ENCODE results near the gene FMNL2.

FMNL2 gene

DNA sequence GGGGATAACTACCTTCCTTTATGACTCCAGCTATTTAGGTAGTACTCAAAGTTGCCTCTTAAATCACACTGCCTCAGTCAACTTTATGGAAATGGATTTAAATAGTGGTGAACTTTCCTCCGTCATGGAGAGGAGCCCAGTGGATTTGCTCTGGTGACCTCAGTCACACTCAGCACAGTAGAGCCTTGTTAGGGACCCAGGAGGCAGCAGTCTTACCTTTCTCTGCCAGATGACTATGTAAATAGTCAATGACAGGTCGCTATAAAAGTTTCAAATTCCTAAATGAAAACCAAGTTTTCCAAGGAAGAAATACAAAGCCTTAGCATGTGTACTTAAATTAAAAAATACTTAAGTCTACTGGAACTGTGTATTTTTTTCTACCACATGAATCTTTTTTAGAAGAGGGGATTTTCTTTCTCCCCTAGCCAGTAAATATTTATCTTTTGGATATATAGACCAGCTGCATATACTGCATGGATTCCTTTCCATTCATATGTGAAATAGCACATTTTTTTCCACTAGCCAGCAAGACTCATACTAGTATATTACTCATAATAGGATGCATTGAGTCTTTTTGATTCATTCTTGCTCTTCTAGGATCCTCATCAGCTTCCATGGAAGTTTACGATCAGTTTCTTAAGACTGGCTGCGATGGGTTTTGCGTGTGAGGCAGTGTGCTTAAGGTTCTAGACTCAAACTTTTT lies 147.1 kb downstream of the FMNL2 start:
- Histone ChIP-seq H3K9me3 (ENCODE audit: insufficient read depth, low read length) (no peaks in the 10 kb centered on the region), H3K9me2 (replicated peaks; ENCODE audit: insufficient read depth, low read length) (no peaks in the 10 kb centered on the region), H3K79me2 (ENCODE audit: insufficient read depth, low read length) (no peaks in the 10 kb centered on the region), H3K27me3 (ENCODE audit: low read length) (no peaks in the 10 kb centered on the region), H3K4me2 (ENCODE audit: low read depth, low read length, poor library complexity, severe bottlenecking) (no peak overlapping the region), H3F3A (ENCODE audit: insufficient read depth) (no peaks in the 10 kb centered on the region), H3K27ac (ENCODE audit: low read depth, low read length) (no peak overlapping the region), H4K20me1 (ENCODE audit: low read depth, low read length) (no peaks in the 10 kb centered on the region), H3K36me3 (ENCODE audit: low read length) (no peaks in the 10 kb centered on the region), H2AFZ (ENCODE audit: low read depth, low read length, severe bottlenecking) (no peak overlapping the region), H3K9ac (ENCODE audit: low read length) (no peak overlapping the region), H3K4me3 (ENCODE audit: insufficient read depth, low read length, poor library complexity, severe bottlenecking) (no peak overlapping the region)
- no peak for TF ChIP-seq EZH2phosphoT487 (conservative IDR thresholded peaks at IDR 0.05; ENCODE audit: low read length)
- TF ChIP-seq, protein P1, sequence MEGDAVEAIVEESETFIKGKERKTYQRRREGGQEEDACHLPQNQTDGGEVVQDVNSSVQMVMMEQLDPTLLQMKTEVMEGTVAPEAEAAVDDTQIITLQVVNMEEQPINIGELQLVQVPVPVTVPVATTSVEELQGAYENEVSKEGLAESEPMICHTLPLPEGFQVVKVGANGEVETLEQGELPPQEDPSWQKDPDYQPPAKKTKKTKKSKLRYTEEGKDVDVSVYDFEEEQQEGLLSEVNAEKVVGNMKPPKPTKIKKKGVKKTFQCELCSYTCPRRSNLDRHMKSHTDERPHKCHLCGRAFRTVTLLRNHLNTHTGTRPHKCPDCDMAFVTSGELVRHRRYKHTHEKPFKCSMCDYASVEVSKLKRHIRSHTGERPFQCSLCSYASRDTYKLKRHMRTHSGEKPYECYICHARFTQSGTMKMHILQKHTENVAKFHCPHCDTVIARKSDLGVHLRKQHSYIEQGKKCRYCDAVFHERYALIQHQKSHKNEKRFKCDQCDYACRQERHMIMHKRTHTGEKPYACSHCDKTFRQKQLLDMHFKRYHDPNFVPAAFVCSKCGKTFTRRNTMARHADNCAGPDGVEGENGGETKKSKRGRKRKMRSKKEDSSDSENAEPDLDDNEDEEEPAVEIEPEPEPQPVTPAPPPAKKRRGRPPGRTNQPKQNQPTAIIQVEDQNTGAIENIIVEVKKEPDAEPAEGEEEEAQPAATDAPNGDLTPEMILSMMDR (IDR thresholded peaks at IDR 0.05; ENCODE audit: insufficient read depth, low read length, poor library complexity, severe bottlenecking) = no peak

DNA sequence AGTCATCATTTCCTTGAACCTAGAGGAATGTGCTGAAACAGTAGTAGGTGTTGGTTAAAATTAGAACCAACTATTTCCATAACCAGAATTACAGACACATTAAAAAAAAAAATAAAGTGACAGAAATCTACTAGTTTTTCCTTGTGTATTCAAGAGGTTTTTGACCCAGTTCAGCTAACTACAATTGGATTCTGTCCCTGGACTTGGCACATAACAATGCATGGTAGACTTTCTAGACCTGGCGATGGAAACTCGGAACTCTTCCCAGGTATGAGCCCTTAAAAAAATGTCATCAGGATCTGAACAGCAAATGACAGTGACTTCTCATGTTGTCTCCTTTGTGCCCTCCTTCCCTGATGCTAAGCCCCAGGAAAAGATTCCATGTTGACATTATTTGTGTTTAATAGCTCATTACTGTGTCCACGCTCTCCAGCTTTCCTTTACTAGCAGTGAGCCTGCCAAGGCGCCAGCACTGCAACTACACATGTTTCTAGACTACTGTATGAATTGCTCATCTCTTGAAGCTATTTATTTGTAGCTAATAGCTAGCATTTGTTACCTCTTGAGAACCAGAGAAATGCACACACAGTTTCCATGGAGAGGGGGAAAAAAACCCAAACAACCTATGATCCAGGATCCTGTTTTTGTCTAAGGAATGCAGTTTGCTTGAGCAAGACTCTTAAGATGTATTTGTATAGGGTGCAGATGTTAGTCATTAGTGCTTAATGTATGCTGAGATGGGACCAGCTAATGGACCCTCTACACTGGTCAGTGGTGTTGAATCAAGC lies 148.5 kb downstream of the FMNL2 start:
- TF ChIP-seq, protein P1 (IDR thresholded peaks at IDR 0.05; ENCODE audit: insufficient read depth, low read length, poor library complexity, severe bottlenecking) = no peak
- TF ChIP-seq EZH2phosphoT487 (conservative IDR thresholded peaks at IDR 0.05; ENCODE audit: low read length) = no peak
- Histone ChIP-seq H3K4me3 (ENCODE audit: insufficient read depth, low read length, poor library complexity, severe bottlenecking) (no peak overlapping the region), H3K4me2 (ENCODE audit: low read depth, low read length, poor library complexity, severe bottlenecking) (no peak overlapping the region), H3K27ac (ENCODE audit: low read depth, low read length) (no peak overlapping the region), H3K27me3 (ENCODE audit: low read length) (no peaks in the 10 kb centered on the region), H3K9me2 (replicated peaks; ENCODE audit: insufficient read depth, low read length) (no peaks in the 10 kb centered on the region), H3K79me2 (ENCODE audit: insufficient read depth, low read length) (no peaks in the 10 kb centered on the region), H2AFZ (ENCODE audit: low read depth, low read length, severe bottlenecking) (no peak overlapping the region), H3K9ac (ENCODE audit: low read length) (no peak overlapping the region), H3F3A (ENCODE audit: insufficient read depth) (no peaks in the 10 kb centered on the region), H3K36me3 (ENCODE audit: low read length) (no peaks in the 10 kb centered on the region), H3K9me3 (ENCODE audit: insufficient read depth, low read length) (no peaks in the 10 kb centered on the region), H4K20me1 (ENCODE audit: low read depth, low read length) (no peaks in the 10 kb centered on the region)

DNA sequence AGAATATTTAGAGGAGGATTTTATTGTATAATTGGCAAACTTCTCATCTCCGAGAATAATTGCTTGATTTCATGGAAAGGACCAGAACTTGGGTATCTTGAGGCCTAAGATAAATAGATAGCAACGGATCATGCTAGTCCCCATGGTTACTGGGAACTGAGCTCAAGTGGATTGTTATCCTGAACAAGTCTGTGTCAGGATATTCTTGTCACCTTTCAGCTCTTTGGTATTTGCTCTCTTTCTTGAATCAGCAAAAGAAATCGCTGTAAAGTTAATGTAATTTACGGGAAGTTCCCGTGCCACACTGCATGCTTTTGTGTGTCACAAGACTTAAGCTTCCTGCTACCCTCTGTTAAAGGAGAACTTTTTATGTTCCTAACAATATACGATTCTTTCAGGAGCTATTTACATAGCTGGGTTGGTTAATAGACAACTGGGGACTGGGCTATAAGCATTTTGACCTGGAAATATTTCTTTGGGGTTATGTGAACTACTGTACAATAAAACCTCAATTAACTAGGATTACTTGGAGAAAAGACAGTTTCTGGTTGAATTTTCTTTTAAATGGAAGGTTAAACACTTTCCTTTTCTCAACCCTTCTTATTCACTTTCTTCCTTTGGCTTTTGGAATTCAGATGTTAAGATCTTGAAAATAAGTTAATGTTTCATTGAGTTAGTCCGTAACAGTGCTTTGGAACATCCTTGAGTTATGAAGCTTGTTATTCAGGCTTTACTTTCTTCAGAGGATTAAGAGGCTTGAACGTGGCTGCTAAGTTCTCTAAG lies 151.2 kb downstream of the FMNL2 start:
- no peak for TF ChIP-seq EZH2phosphoT487 (conservative IDR thresholded peaks at IDR 0.05; ENCODE audit: low read length)
- TF ChIP-seq, protein P1 (IDR thresholded peaks at IDR 0.05; ENCODE audit: insufficient read depth, low read length, poor library complexity, severe bottlenecking) = no peak
- Histone ChIP-seq H4K20me1 (ENCODE audit: low read depth, low read length) (no peaks in the 10 kb centered on the region), H3K4me3 (ENCODE audit: insufficient read depth, low read length, poor library complexity, severe bottlenecking) (no peak overlapping the region), H3K9me3 (ENCODE audit: insufficient read depth, low read length) (no peaks in the 10 kb centered on the region), H3K36me3 (ENCODE audit: low read length) (no peaks in the 10 kb centered on the region), H2AFZ (ENCODE audit: low read depth, low read length, severe bottlenecking) (no peak overlapping the region), H3K27me3 (ENCODE audit: low read length) (no peaks in the 10 kb centered on the region), H3F3A (ENCODE audit: insufficient read depth) (no peaks in the 10 kb centered on the region), H3K9me2 (replicated peaks; ENCODE audit: insufficient read depth, low read length) (no peaks in the 10 kb centered on the region), H3K27ac (ENCODE audit: low read depth, low read length) (no peak overlapping the region), H3K79me2 (ENCODE audit: insufficient read depth, low read length) (no peaks in the 10 kb centered on the region), H3K4me2 (ENCODE audit: low read depth, low read length, poor library complexity, severe bottlenecking) (no peak overlapping the region), H3K9ac (ENCODE audit: low read length) (no peak overlapping the region)

Measured in SU-DHL-6 (cell line).